NOMO-1 treated with DMSO at 0.1 percent for 48 hours (cell line): ENCODE measurements around the gene EFHD2.
"Not testable (repeated sequence)": the region's sequence is repeated elsewhere in the genome, so short reads cannot be mapped to it uniquely, and the experiment has no call there.

Source experiments
- DNase-seq: peaks from one replicate; lab custom pipeline; 2025; ENCODE audit not compliant: unreplicated experiment; lab: John Stamatoyannopoulos, UW

The EFHD2 gene

GRCh38 chr1:15471067-15471466 is 61.4 kb downstream of the EFHD2 start:
- not testable (repeated sequence) for DNase-seq

- not testable (repeated sequence) for DNase-seq
Observed at GRCh38 chr1:15471723-15472122, 62.0 kb downstream of the EFHD2 start.

- DNase-seq: no peak
Observed at GRCh38 chr1:15472587-15472986, 62.9 kb downstream of the EFHD2 start.

GRCh38 chr1:15475752-15476314 is 66.1 kb downstream of the EFHD2 start, which contains the start of gene CELA2B:
TSS of gene CELA2B (plus strand) at chr1:15476104. CDS start at chr1:15476126, 22 bp downstream.
- DNase-seq: no peak

- DNase-seq: no peak
Observed at GRCh38 chr1:15476927-15477326, 67.2 kb downstream of the EFHD2 start.

GRCh38 chr1:15477646-15478212 is 68.0 kb downstream of the EFHD2 start:
- DNase-seq: no peak
